HEK293T (cell line): ENCODE data around the gene PDIA5.

Experiments used
- CTCF ChIA-PET: fragments of 350-600 bp; formaldehyde crosslinking; extraction: SDS; loops from one replicate; lab custom pipeline; 2021; ENCODE audit warnings: antibody characterized with exemption, inconsistent platforms; lab: Yijun Ruan, JAX
- POLR2A ChIA-PET: fragments of 350-600 bp; formaldehyde crosslinking; extraction: SDS; loops from one replicate; lab custom pipeline; 2020; ENCODE audit warnings: antibody characterized with exemption, inconsistent platforms; lab: Yijun Ruan, JAX
- DNase-seq: peaks from one replicate; pipeline ENCODE4 v3.0.0; 2012; ENCODE audit warnings: mixed read lengths; ENCODE audit errors: extremely low spot score
- ARNT ChIP-seq: fragments of 450-650 bp; IDR thresholded peaks from 2 replicates; pipeline ENCODE4 v1.6.1; 2017; ENCODE audit warnings: mild to moderate bottlenecking
- BHLHE40 ChIP-seq: fragments of 450-650 bp; IDR thresholded peaks from 2 replicates; pipeline ENCODE4 v1.6.1; 2016; ENCODE audit warnings: mild to moderate bottlenecking, moderate library complexity, borderline replicate concordance
- CTBP1 ChIP-seq: fragments of 450-650 bp; IDR thresholded peaks from 2 replicates; pipeline ENCODE4 v1.6.1; 2016; ENCODE audit warnings: borderline replicate concordance
- ELF4 ChIP-seq: fragments of 450-650 bp; IDR thresholded peaks from 2 replicates; pipeline ENCODE4 v1.6.1; 2017; ENCODE audit warnings: antibody characterized with exemption
- FOXA1 ChIP-seq: fragments of 450-650 bp; IDR thresholded peaks from 2 replicates; pipeline ENCODE4 v1.6.1; 2016; ENCODE audit warnings: mild to moderate bottlenecking
- FOXK2 ChIP-seq: fragments of 450-650 bp; IDR thresholded peaks from 2 replicates; pipeline ENCODE4 v1.6.1; 2016; ENCODE audit warnings: mild to moderate bottlenecking
- FOXM1 ChIP-seq: fragments of 450-650 bp; IDR thresholded peaks from 2 replicates; pipeline ENCODE4 v1.6.1; 2017; ENCODE audit warnings: mild to moderate bottlenecking, borderline replicate concordance
- HDGF ChIP-seq: fragments of 450-650 bp; IDR thresholded peaks from 2 replicates; pipeline ENCODE4 v1.6.1; 2017; ENCODE audit warnings: antibody characterized with exemption, borderline replicate concordance
- L3MBTL2 ChIP-seq: fragments of 450-650 bp; conservative IDR thresholded peaks from 2 replicates; pipeline ENCODE4 v1.6.1; 2016; ENCODE audit warnings: mild to moderate bottlenecking
- LEF1 ChIP-seq: fragments of 450-650 bp; IDR thresholded peaks from 2 replicates; pipeline ENCODE4 v1.6.1; 2017; ENCODE audit warnings: mild to moderate bottlenecking, borderline replicate concordance
- NFRKB ChIP-seq: fragments of 450-650 bp; IDR thresholded peaks from 2 replicates; pipeline ENCODE4 v1.6.1; 2016; ENCODE audit warnings: mild to moderate bottlenecking, moderate library complexity
- PKNOX1 ChIP-seq: fragments of 450-650 bp; IDR thresholded peaks from 2 replicates; pipeline ENCODE4 v1.6.1; 2016
- SP1 ChIP-seq: fragments of 450-650 bp; IDR thresholded peaks from 2 replicates; pipeline ENCODE4 v1.6.1; 2017
- SUZ12 ChIP-seq: fragments of 450-650 bp; IDR thresholded peaks from 2 replicates; pipeline ENCODE4 v1.6.1; 2016; ENCODE audit warnings: mild to moderate bottlenecking
- TARDBP ChIP-seq: fragments of 450-650 bp; IDR thresholded peaks from 2 replicates; pipeline ENCODE4 v1.6.1; 2016
- ZNF384 ChIP-seq: fragments of 450-650 bp; IDR thresholded peaks from 2 replicates; pipeline ENCODE4 v1.6.1; 2016

PDIA5 gene

GRCh38 chr3:123089611-123090331 is 22.9 kb downstream of the PDIA5 start:
- TF ChIP-seq PKNOX1 = no peak
- TF ChIP-seq LEF1 = no peak
- TF ChIP-seq ZNF384 = no peak
- TF ChIP-seq L3MBTL2 = no peak
- no peak for TF ChIP-seq FOXM1
- TF ChIP-seq FOXA1 = no peak
- TF ChIP-seq BHLHE40 = no peak
- no peak for TF ChIP-seq ARNT
- TF ChIP-seq CTBP1 = no peak
- TF ChIP-seq HDGF = no peak
- no peak for TF ChIP-seq NFRKB
- TF ChIP-seq SUZ12 = no peak
- no peak for TF ChIP-seq SP1
- TF ChIP-seq TARDBP = no peak
- TF ChIP-seq FOXK2 = no peak
- TF ChIP-seq ELF4 = no peak
- ChIA-PET POLR2A (no interaction called here), CTCF (no interaction called here)
- no peak for DNase-seq

GRCh38 chr3:123090728-123091531 is 24.1 kb downstream of the PDIA5 start:
- DNase-seq = no peak
- no peak for TF ChIP-seq HDGF
- TF ChIP-seq ZNF384 = no peak
- no peak for TF ChIP-seq FOXK2
- TF ChIP-seq L3MBTL2 = no peak
- no peak for TF ChIP-seq ARNT
- TF ChIP-seq LEF1 = no peak
- no peak for TF ChIP-seq FOXM1
- no peak for TF ChIP-seq BHLHE40
- ChIA-PET CTCF (no interaction called here), POLR2A (no interaction called here)

- ChIA-PET CTCF (no interaction called here), POLR2A (no interaction called here)
- no peak for DNase-seq
- TF ChIP-seq LEF1 = no peak
- TF ChIP-seq CTBP1 = no peak
- no peak for TF ChIP-seq ARNT
Observed at GRCh38 chr3:123092243-123092642, 25.4 kb downstream of the PDIA5 start.

- no peak for TF ChIP-seq FOXM1
- DNase-seq = no peak
- CTCF ChIA-PET = interaction anchor here (0.6 kb wide), 1 partner anchor 8 kb away, joined by 4 read pairs; no protein-coding TSS in a partner anchor
- POLR2A ChIA-PET = no interaction called here
Observed at GRCh38 chr3:123093696-123094095, 26.9 kb downstream of the PDIA5 start.

- CTCF ChIA-PET = no interaction called here
- no peak for DNase-seq
- no peak for TF ChIP-seq L3MBTL2
- TF ChIP-seq FOXM1 = no peak
- TF ChIP-seq LEF1 = no peak
- TF ChIP-seq HDGF = no peak
- TF ChIP-seq SP1 = no peak
- TF ChIP-seq FOXA1 = no peak
- no peak for TF ChIP-seq ZNF384
- no peak for TF ChIP-seq TARDBP
- no peak for TF ChIP-seq FOXK2
- no peak for TF ChIP-seq NFRKB
- POLR2A ChIA-PET = no interaction called here
Observed at GRCh38 chr3:123094516-123095313, 27.9 kb downstream of the PDIA5 start.

GRCh38 chr3:123096126-123096525 is 29.3 kb downstream of the PDIA5 start:
- POLR2A ChIA-PET = no interaction called here
- no peak for TF ChIP-seq ELF4
- TF ChIP-seq SUZ12 = no peak
- no peak for TF ChIP-seq FOXA1
- no peak for TF ChIP-seq SP1
- TF ChIP-seq ZNF384 = no peak
- no peak for TF ChIP-seq LEF1
- no peak for TF ChIP-seq FOXK2
- TF ChIP-seq PKNOX1 = no peak
- TF ChIP-seq ARNT = no peak
- TF ChIP-seq CTBP1 = no peak
- TF ChIP-seq BHLHE40 = no peak
- TF ChIP-seq L3MBTL2 = no peak
- no peak for TF ChIP-seq TARDBP
- TF ChIP-seq FOXM1 = no peak
- TF ChIP-seq NFRKB = no peak
- TF ChIP-seq HDGF = no peak
- CTCF ChIA-PET = no interaction called here
- DNase-seq = no peak

- no peak for DNase-seq
- CTCF ChIA-PET = no interaction called here
- POLR2A ChIA-PET = no interaction called here
- TF ChIP-seq NFRKB = no peak
- no peak for TF ChIP-seq ELF4
- TF ChIP-seq SUZ12 = no peak
- TF ChIP-seq LEF1 = no peak
- no peak for TF ChIP-seq ARNT
- no peak for TF ChIP-seq FOXA1
- no peak for TF ChIP-seq CTBP1
- no peak for TF ChIP-seq FOXM1
- no peak for TF ChIP-seq L3MBTL2
- TF ChIP-seq PKNOX1 = no peak
- no peak for TF ChIP-seq HDGF
- no peak for TF ChIP-seq SP1
- TF ChIP-seq BHLHE40 = no peak
- no peak for TF ChIP-seq FOXK2
- no peak for TF ChIP-seq TARDBP
- TF ChIP-seq ZNF384 = no peak
Observed at GRCh38 chr3:123096731-123097130, 29.9 kb downstream of the PDIA5 start.
